Hepatic stellate cell (primary cell): ENCODE results near the gene TRIM71.
"Not testable (repeated sequence)": the region's sequence is repeated elsewhere in the genome, so short reads cannot be mapped to it uniquely, and the experiment has no call there.

Source experiments
- DNase-seq: peaks from one replicate; pipeline ENCODE4 v3.0.0; 2011; ENCODE audit warnings: low spot score

TRIM71 gene

GRCh38 chr3:32934150-32934742 is 116.4 kb downstream of the TRIM71 start:
- no peak for DNase-seq

GRCh38 chr3:32937331-32937730 is 119.5 kb downstream of the TRIM71 start:
- no peak for DNase-seq

GRCh38 chr3:32939531-32940284 is 121.9 kb downstream of the TRIM71 start:
- not testable (repeated sequence) for DNase-seq

- DNase-seq: no peak
These were observed 122.9 kb downstream of the TRIM71 start for GRCh38 chr3:32940726-32941125.

- DNase-seq: no peak
These were observed 127.3 kb downstream of the TRIM71 start for GRCh38 chr3:32945136-32945535.

GRCh38 chr3:32945598-32945997 is 127.8 kb downstream of the TRIM71 start:
- DNase-seq: not testable (repeated sequence)

GRCh38 chr3:32946973-32947788 is 129.4 kb downstream of the TRIM71 start:
- DNase-seq: no peak
